Esophagus muscularis mucosa (tissue), 4 donors: ENCODE results near the gene DPF3. TPM values are rescaled to one million over a fixed set of nuclear protein-coding genes. Genes with fewer than 3 reads are reported as not detected.

ENCODE experiments used
- DNase-seq: peaks from one replicate; pipeline ENCODE4 v3.0.0-alpha.2; 2017; ENCODE audit errors: extremely low spot score
- H3K27ac ChIP-seq, 4 donors: fragments of 200-600 bp; sonication (generic); replicated peaks in 1 of 4; 1 replicate in 3 of 4; 2 replicates in 1 of 4; pipeline ENCODE4 v1.5.1; 2016 to 2019; ENCODE audit warnings: mild to moderate bottlenecking in 1 of 4
- H3K27me3 ChIP-seq, 4 donors: fragments of 200-600 bp; sonication (generic); one replicate each; pipeline versions ENCODE4 v1.5.1 to v1.6.0; 2016 to 2019
- H3K36me3 ChIP-seq, 4 donors: fragments of 200-600 bp; sonication (generic); one replicate each; pipeline ENCODE4 v1.5.1; 2016 to 2019
- H3K4me1 ChIP-seq, 4 donors: fragments of 200-600 bp; sonication (generic); one replicate each; pipeline ENCODE4 v1.5.1; 2016 to 2019
- H3K4me3 ChIP-seq, 4 donors: fragments of 200-600 bp; sonication (generic); 1 replicate in 2 of 4; 2 replicates in 2 of 4; pipeline ENCODE4 v1.5.1; 2016 to 2019; ENCODE audit warnings: mild to moderate bottlenecking in 4 of 4, moderate library complexity in 1 of 4
- H3K9me3 ChIP-seq, 4 donors: fragments of 200-600 bp; sonication (generic); 1 replicate in 3 of 4; 2 replicates in 1 of 4; pipeline ENCODE4 v1.5.1; 2016 to 2019
- EP300 ChIP-seq: sonication (generic); formaldehyde crosslinking; IDR thresholded peaks from one replicate; pipeline ENCODE4 v1.6.1; 2017; ENCODE audit warnings: antibody characterized with exemption
- POLR2A ChIP-seq: fragments of 450-650 bp; IDR thresholded peaks from one replicate; pipeline ENCODE4 v1.6.1; 2017; ENCODE audit warnings: antibody characterized with exemption, moderate library complexity, mild to moderate bottlenecking, low read depth
- POLR2AphosphoS5 ChIP-seq, 2 donors: sonication (generic); formaldehyde crosslinking; IDR thresholded peaks; one replicate each; pipeline ENCODE4 v1.6.1; 2017; ENCODE audit warnings: antibody characterized with exemption in 2 of 2
- WGBS: methylation state at CpG from one replicate; pipeline ENCODE4 v1.1.5; 2018; 5-methylcytosine and 5-hydroxymethylcytosine counted together
- intact Hi-C: fragments of 100-400 bp; cut with DNase I; formaldehyde crosslinking; loops from one replicate; pipeline ENCODE4 v1.15.1; 2023
- total RNA-seq, 4 donors: library from RNA; depleted of rRNA; stranded (reverse); fragments of >200 nt; gene quantifications; one replicate each; pipeline versions ENCODE4 v1.1.0 to v1.2.1, GENCODE V29; 2016
- TF ChIP-seq, protein P1 (sequence below), 3 experiments: fragments of 200-600 bp in 2 of 3; fragments of 450-650 bp in 1 of 3; sonication (generic) in 2 of 3; IDR thresholded peaks; one replicate each; pipeline ENCODE4 v1.5.1; 2017 to 2019; ENCODE audit warnings: antibody characterized with exemption in 3 of 3, mild to moderate bottlenecking in 2 of 3, moderate library complexity in 1 of 3

The DPF3 gene
- total RNA-seq, 4 donors from 2014 or later: 0.78 to 2.5 (median 1.7) TPM

DNA sequence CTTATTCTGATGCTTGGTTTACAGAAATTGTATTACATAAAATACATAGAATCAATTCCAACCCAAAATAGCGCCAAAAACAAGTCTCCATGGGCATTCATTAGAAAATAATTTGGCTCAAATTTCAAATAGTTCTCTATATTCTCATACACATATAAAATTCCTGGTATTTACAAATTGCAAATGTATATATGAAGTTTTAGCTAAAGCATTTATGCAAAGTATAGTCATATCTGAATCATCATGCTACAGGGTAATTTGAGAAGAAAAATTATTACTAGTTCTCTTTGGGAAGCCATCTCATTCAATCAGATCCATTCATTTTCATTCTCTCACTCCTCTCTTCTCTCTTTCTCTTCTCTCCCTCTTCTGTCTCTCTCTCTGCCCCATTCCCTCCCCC, 257.8 kb downstream of the DPF3 start:
- Histone ChIP-seq H3K4me1 (peaks cover 0 to 6% (median 0%) of the 10 kb centered on the region in 4 donors), H3K9me3 (peaks cover 0 to 10% (median 4%) of the 10 kb centered on the region in 4 donors), H3K27ac (no peak overlapping the region), H3K4me3 (no peak overlapping the region), H3K36me3 (no peaks in the 10 kb centered on the region), H3K27me3 (no peaks in the 10 kb centered on the region)
- TF ChIP-seq, protein P1, sequence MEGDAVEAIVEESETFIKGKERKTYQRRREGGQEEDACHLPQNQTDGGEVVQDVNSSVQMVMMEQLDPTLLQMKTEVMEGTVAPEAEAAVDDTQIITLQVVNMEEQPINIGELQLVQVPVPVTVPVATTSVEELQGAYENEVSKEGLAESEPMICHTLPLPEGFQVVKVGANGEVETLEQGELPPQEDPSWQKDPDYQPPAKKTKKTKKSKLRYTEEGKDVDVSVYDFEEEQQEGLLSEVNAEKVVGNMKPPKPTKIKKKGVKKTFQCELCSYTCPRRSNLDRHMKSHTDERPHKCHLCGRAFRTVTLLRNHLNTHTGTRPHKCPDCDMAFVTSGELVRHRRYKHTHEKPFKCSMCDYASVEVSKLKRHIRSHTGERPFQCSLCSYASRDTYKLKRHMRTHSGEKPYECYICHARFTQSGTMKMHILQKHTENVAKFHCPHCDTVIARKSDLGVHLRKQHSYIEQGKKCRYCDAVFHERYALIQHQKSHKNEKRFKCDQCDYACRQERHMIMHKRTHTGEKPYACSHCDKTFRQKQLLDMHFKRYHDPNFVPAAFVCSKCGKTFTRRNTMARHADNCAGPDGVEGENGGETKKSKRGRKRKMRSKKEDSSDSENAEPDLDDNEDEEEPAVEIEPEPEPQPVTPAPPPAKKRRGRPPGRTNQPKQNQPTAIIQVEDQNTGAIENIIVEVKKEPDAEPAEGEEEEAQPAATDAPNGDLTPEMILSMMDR (IDR thresholded peaks at IDR 0.05): no peak
- no peak for TF ChIP-seq POLR2A
- no peak for TF ChIP-seq EP300
- no peak for TF ChIP-seq POLR2AphosphoS5 (IDR thresholded peaks at IDR 0.05)
- intact Hi-C loops: no loop called here
- 77% methylated on average over 1 of the region's 1 CpG for WGBS
- no peak for DNase-seq

DNA sequence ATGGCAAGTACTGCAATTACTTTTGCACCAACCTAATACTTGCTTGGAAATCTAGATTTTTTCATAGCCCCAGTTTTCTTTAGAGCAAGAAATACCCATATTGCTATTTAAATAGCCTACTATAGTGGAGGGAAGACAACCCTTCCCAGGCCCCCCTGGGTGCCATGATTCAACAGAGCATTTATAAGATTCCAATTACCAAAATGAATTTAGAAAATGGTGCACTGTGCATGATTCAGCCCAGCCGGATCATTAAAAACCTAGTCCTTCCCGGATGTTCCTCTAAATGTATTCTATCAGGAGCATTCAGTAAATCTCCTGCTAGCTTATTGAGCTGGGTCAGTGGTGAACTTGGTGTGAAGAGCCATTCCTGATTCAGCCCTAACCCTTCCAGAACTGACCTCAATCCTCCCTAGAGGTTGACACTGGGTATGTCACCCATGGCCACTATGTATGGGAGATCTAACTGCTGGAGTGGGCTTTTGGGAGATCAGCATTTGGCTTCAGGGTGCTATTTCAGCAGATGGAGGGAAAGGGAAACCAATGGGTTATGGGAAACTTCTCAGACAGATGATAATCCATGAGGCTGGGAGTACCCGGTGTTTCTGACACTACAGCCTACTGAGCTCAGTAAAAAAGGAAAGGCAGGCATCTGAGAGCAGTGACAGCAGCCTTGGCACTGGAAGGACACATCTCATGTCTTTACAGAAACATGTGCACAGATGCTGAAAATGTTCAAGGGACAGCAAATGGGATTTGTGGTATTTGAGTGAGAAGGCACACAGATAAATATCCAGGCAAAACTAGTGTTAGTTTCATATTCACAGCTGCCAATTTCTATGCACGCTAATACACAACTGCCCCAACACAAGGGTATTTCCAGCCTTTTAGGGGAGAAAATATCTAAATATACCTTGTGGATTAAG, 258.9 kb downstream of the DPF3 start:
- no peak for TF ChIP-seq EP300
- TF ChIP-seq POLR2AphosphoS5 (IDR thresholded peaks at IDR 0.05): no peak
- Histone ChIP-seq H3K4me3 (no peak overlapping the region), H3K9me3 (peaks cover 0 to 10% (median 4%) of the 10 kb centered on the region in 4 donors), H3K27me3 (no peaks in the 10 kb centered on the region), H3K4me1 (peaks cover 0 to 6% (median 0%) of the 10 kb centered on the region in 4 donors), H3K27ac (no peak overlapping the region), H3K36me3 (no peaks in the 10 kb centered on the region)
- peak; percentile 55 for DNase-seq
- WGBS: 91% methylated on average over 4 of the region's 4 CpGs
- intact Hi-C loops: no loop called here

DNA sequence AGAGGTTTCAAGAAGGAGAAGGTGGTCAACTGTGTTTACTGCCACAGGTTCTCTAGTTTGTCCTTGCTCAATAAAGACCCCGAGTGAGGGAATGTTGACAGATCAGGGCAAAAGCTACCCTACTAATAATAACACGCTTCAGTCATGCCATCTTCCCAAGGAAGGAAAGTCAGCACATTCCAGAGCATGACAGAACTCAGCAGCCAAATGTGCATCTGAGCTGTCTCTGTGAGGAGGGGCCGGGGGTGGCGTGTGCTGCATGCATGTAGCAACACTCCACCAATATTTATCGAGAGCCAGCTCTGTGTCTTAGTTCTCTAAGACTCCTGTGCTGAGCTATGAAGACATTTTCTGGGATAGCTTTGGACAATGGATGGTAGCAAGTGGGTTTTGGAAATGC, 260.4 kb downstream of the DPF3 start:
- TF ChIP-seq, protein P1 (IDR thresholded peaks at IDR 0.05): no peak
- TF ChIP-seq EP300: no peak
- no peak for TF ChIP-seq POLR2AphosphoS5 (IDR thresholded peaks at IDR 0.05)
- TF ChIP-seq POLR2A: no peak
- Histone ChIP-seq H3K27ac (no peak overlapping the region), H3K27me3 (peaks cover 0 to 4% (median 0%) of the 10 kb centered on the region in 4 donors), H3K9me3 (peaks cover 0 to 6% (median 0%) of the 10 kb centered on the region in 4 donors), H3K4me3 (no peak overlapping the region), H3K36me3 (peaks cover 0 to 7% (median 0%) of the 10 kb centered on the region in 4 donors), H3K4me1 (peaks cover 0 to 6% (median 0%) of the 10 kb centered on the region in 4 donors)
- DNase-seq: peak; percentile 53
- intact Hi-C loops: no loop called here
- WGBS: 88% methylated on average over 5 of the region's 5 CpGs

- H3K27me3 ChIP-seq: peaks cover 0 to 4% (median 0%) of the 10 kb centered on the region in 4 donors
- TF ChIP-seq, protein P1 (IDR thresholded peaks at IDR 0.05): no peak
- TF ChIP-seq EP300 (no peak), POLR2AphosphoS5 (IDR thresholded peaks at IDR 0.05) (no peak), POLR2A (no peak)
- intact Hi-C loops: no loop called here
- peak; percentile 55 for DNase-seq
- H3K27ac ChIP-seq: no peak overlapping the region
- 72% methylated on average over 1 of the region's 1 CpG for WGBS
- H3K4me3 ChIP-seq: no peak overlapping the region
- no peaks in the 10 kb centered on the region for H3K9me3 ChIP-seq
- peaks cover 0 to 6% (median 0%) of the 10 kb centered on the region in 4 donors for H3K4me1 ChIP-seq
- peaks cover 0 to 7% (median 0%) of the 10 kb centered on the region in 4 donors for H3K36me3 ChIP-seq
Measured at GRCh38 chr14:72632727-72633126, 261.2 kb downstream of the DPF3 start.

GRCh38 chr14:72631401-72631800, 262.5 kb downstream of the DPF3 start:
- H3K27ac ChIP-seq: no peak overlapping the region
- no peak overlapping the region for H3K4me3 ChIP-seq
- TF ChIP-seq POLR2A (no peak), POLR2AphosphoS5 (IDR thresholded peaks at IDR 0.05) (no peak), EP300 (no peak)
- TF ChIP-seq, protein P1 (IDR thresholded peaks at IDR 0.05): no peak
- peak; percentile 75 for DNase-seq
- H3K9me3 ChIP-seq: peaks cover 0 to 4% (median 1%) of the 10 kb centered on the region in 4 donors
- intact Hi-C loops: no loop called here
- H3K27me3 ChIP-seq: peaks cover 0 to 4% (median 0%) of the 10 kb centered on the region in 4 donors
- 100% methylated on average over 1 of the region's 1 CpG for WGBS
- H3K36me3 ChIP-seq: peaks cover 0 to 7% (median 0%) of the 10 kb centered on the region in 4 donors
- H3K4me1 ChIP-seq: peaks cover 0 to 6% (median 0%) of the 10 kb centered on the region in 4 donors
